AG04449 (cell line): ENCODE data around the gene SBF2.

Experiments used
- CTCF ChIA-PET: fragments of 350-600 bp; formaldehyde crosslinking; extraction: SDS; loops from one replicate; lab custom pipeline; 2021; ENCODE audit warnings: antibody characterized with exemption; lab: Yijun Ruan, JAX
- POLR2A ChIA-PET: fragments of 400-600, 350-600 bp; formaldehyde crosslinking; extraction: SDS; loops from one replicate; lab custom pipeline; 2020; ENCODE audit warnings: antibody characterized with exemption, inconsistent platforms; lab: Yijun Ruan, JAX
- DNase-seq: peaks from one replicate; pipeline ENCODE4 v3.0.0-alpha.2; 2010; ENCODE audit warnings: low read depth, low spot score
- H3K4me3 ChIP-seq: 2 replicates; pipeline ENCODE4 v1.5.1; 2011; ENCODE audit warnings: low read depth, mild to moderate bottlenecking, control low read depth, low read length
- CTCF ChIP-seq: IDR thresholded peaks from one replicate; pipeline ENCODE4 v1.5.1; 2011; ENCODE audit warnings: mild to moderate bottlenecking, moderate library complexity, low read length, control low read depth, inconsistent platforms; ENCODE audit not compliant: insufficient read depth; ENCODE audit errors: missing control alignments

The SBF2 gene

DNA sequence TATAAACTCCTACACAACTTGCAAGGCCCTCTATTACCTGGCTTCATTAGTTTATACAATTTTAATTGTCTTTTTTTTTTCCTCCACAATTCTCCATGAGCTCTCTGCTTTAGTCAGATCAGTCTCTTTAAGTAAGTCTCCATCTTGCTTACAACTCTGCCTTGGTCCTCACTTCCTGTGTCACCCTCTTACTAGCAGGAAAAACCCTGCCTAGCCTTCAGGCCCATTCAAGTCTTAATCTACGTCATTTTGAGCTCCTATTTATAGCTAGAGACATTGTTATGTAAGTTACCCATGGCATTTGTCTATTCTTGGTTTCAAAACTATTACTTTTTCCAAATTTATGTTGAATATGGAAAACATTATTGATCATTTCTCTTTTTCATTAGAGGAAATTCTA is 177.4 kb downstream of the SBF2 start:
- no peak for DNase-seq
- TF ChIP-seq CTCF, result no peak
- ChIA-PET CTCF (no interaction called here), POLR2A (interaction anchor here (1.8 kb wide), 1 partner anchor 189 kb away, joined by 7 read pairs; the partner anchor contains the start of gene ADM)
- H3K4me3 ChIP-seq, result no peak overlapping the region

- no peak for DNase-seq
- no peak overlapping the region for H3K4me3 ChIP-seq
- ChIA-PET POLR2A (no interaction called here), CTCF (no interaction called here)
- no peak for TF ChIP-seq CTCF
Observed at GRCh38 chr11:10114593-10115404, 179.2 kb downstream of the SBF2 start.

DNA sequence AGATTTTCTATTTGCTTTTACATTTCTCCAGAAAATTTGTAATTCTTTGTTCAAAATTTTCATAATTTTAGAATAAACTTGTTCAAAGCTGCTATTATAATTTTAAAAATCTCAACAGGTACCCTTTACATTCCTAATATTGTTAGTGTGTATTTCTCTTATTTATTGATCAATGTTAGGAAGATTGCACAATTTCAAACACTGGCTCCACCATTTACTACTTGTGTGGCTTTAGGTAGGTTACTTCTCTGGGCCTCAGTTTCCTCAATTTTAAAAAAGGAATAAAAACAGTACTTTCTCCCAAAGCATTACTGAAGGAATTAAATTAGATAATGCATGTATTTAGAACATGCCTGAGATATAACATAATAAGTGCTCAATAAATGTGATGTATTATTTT is 180.2 kb downstream of the SBF2 start:
- POLR2A ChIA-PET, result no interaction called here
- CTCF ChIA-PET, result no interaction called here
- no peak for TF ChIP-seq CTCF
- no peak for DNase-seq
- no peak overlapping the region for H3K4me3 ChIP-seq

GRCh38 chr11:10109806-10110205 is 184.2 kb downstream of the SBF2 start:
- no peak for TF ChIP-seq CTCF
- POLR2A ChIA-PET, result interaction anchor here (1.2 kb wide), 2 partner anchors 195 to 350 kb away, joined by 3 to 6 read pairs; partner anchors contain the start of gene ADM
- no peak for DNase-seq
- CTCF ChIA-PET, result interaction anchor here (0.8 to 1.1 kb wide), 3 partner anchors 11 to 137 kb away, joined by 3 read pairs; no protein-coding TSS in a partner anchor
- H3K4me3 ChIP-seq, result no peak overlapping the region

DNA sequence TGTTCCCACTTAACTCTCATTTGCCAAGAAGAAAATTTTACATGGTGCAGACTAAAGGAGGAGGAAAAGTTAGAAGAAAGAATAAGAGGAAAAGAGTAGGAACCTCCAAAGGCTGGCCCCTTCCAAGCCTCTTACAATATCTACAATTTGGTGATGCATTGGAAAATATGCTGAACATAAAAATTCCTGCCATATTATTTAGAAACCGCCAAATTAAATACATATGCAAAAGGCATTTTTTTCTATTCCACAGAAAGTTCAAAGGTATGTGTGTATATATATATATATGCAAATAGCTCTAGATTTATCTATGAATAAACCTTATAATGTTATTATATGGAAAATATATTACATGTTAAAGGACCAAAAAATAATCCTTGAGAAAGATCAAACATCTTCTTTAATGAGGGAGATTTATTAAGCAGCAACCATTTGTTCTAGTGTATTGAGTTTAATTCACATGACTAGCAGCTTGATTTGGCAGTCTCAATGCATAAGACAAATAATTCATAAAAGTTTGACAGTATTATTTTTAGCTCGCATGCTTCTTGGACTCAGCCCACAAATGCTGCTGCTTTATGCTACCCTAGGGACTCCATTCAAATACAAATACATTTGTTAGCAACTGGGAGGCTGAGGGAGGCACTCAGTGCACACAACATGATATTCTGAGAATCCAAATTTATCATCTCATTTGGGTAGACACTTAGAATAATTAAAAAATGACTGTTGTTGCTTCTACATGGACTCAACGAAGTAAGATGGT is 184.9 kb downstream of the SBF2 start:
- no peak for DNase-seq
- no peak overlapping the region for H3K4me3 ChIP-seq
- no peak for TF ChIP-seq CTCF
- ChIA-PET CTCF (interaction anchor here (0.8 to 1.1 kb wide), 4 partner anchors 12 to 136 kb away, joined by 3 read pairs; no protein-coding TSS in a partner anchor), POLR2A (interaction anchor here (1.2 kb wide), 2 partner anchors 196 to 349 kb away, joined by 3 to 6 read pairs; partner anchors contain the start of gene ADM)

DNA sequence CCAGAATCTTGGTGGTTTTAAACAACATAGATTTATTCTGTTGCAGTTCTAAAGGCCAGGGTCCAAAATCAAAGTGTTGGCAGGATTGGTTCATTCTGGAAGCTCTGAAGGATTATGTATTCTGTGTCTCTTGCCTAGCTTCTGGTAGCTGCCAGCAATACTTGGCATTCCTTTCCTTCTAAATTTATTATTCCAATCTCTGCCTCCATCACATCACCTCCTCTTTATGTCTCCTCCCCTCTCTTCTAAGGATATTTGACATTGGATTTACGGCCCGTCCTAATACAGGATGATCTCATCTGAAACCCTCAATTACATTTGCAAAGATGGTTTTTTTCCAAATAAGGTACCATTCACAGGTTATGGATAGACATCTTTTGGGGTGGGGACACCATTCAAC is 186.5 kb downstream of the SBF2 start:
- TF ChIP-seq CTCF, result no peak
- ChIA-PET CTCF (no interaction called here), POLR2A (no interaction called here)
- DNase-seq, result no peak
- H3K4me3 ChIP-seq, result no peak overlapping the region
